Activated naive CD4-positive, alpha-beta T cell (primary cell): ENCODE measurements around the gene SLC45A1.

Experiments
- DNase-seq, 4 experiments: peaks; one replicate each; lab custom pipeline; 2025; lab: John Stamatoyannopoulos, UW

The SLC45A1 gene

DNA sequence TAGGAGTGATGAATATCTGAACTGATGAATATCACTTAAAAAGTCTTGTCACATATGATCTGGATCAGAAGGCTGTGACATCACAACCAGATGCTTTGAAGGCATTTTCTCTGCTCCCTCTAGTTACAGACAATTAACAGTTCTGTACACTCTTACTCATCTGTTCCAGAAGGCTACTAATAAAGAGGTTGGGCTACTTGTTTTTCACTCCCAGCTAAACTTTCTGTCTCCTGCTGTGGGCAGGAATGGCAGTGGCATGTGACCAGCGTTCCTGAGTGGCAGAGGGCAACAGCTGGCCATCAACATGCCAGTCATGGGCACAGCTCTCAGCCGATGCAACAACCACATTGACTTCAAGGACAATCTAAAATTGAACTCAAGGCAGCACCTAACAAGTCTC lies 66.7 kb downstream of the SLC45A1 start:
- no peak for DNase-seq

DNA sequence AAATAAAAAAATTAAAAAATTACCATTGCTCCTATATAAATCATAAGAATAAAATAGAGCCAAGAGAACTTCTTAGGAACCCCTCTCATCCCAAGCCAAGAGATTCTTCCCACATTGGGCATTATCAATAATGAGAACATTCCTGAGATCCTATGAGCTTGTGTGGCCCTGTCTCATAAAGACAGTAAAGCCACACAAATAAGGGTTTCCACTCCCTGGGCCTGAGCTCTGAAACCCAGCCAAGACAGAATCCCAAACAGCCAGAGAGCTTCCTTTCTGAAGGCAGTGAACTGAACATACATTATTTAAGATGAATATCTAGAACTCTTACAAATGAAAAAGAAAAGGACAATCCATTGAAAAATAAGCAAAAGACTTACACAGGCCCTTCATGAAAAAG lies 68.3 kb downstream of the SLC45A1 start:
- DNase-seq = no peak

DNA sequence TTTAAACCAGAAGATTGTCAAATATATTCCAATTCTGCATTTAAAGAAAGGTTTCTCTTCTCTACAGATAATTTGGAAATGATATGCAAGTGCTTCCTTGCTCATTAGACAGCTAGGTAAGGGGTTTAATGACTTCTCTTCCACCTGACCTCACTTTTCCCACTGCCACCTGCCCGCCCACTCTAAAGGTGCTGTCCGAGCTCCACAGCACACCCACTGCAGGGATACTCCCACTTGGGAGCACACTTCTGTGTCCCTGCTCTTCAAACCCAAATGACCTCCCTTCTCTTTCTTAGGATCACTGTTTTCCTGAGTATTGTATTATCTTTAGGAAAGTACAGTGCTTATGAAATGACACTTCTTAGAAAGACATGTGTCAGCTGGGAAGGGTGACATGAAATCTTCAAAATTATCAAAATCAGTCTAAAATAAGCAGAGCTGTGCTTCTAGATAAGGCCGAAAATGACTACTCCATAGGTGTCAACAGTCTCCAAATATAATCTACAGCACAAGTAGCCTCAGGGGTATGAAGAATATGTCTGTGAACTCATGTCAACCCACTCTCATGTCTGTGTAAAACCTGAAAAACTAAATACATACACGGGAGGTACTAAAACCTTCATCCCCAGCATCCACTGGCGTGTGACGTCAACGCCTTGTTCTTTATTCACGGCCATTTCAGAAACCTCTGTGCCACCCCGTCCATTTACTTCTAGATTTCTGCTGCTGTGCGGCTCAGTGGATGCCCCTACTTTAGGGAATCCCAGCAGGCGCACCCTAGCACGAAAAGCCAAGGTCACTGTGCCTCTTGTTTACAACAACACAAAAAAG lies 71.0 kb downstream of the SLC45A1 start:
- DNase-seq = no peak

GRCh38 chr1:8389958-8390535 lies 72.1 kb downstream of the SLC45A1 start:
- DNase-seq = no peak

- DNase-seq = no peak
These were observed 72.8 kb downstream of the SLC45A1 start for GRCh38 chr1:8390707-8391106.

DNA sequence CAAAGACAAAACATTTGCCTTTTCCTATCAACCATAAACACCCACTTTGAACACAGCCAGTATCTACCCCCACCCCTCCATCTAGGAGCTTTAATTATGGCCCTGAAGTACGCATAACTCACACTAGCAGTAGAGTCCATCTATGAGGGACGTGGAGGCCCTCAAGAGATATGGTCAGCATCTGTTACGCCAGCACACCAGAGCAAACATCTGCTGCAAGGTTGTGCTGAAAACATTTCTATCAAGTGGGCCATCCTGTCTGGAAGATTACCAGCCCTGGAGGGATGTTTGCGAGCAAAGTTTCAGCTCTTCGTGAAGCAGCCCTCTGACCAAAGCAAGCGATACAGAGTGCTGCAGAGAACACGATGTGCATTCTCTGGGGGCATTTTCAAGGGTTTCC lies 74.6 kb downstream of the SLC45A1 start:
- no peak for DNase-seq
